ENCODE measurements around the gene HNRNPDL. TPM values are rescaled to one million over a fixed set of nuclear protein-coding genes. Genes with fewer than 3 reads are reported as not detected.

Gene HNRNPDL
- total RNA-seq, 4 donors from 2014 or later, result 93.6 to 124 (median 107) TPM

- intact Hi-C loops (cut with DNase I; ENCODE audit: low total_unique reads), result no loop called here
- 60 to 68% methylated on average over 1 of the region's 1 CpG for WGBS, 2 donors
- no peak overlapping the region for H3K4me3 ChIP-seq (ENCODE audit: low read depth, poor library complexity, severe bottlenecking)
- no peak for DNase-seq (ENCODE audit: low spot score in 2 of 2)
- TF ChIP-seq, protein P1, sequence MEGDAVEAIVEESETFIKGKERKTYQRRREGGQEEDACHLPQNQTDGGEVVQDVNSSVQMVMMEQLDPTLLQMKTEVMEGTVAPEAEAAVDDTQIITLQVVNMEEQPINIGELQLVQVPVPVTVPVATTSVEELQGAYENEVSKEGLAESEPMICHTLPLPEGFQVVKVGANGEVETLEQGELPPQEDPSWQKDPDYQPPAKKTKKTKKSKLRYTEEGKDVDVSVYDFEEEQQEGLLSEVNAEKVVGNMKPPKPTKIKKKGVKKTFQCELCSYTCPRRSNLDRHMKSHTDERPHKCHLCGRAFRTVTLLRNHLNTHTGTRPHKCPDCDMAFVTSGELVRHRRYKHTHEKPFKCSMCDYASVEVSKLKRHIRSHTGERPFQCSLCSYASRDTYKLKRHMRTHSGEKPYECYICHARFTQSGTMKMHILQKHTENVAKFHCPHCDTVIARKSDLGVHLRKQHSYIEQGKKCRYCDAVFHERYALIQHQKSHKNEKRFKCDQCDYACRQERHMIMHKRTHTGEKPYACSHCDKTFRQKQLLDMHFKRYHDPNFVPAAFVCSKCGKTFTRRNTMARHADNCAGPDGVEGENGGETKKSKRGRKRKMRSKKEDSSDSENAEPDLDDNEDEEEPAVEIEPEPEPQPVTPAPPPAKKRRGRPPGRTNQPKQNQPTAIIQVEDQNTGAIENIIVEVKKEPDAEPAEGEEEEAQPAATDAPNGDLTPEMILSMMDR (IDR thresholded peaks at IDR 0.05), result no peak
- TF ChIP-seq POLR2A (IDR thresholded peaks at IDR 0.05), result no peak
These were observed 26.5 kb downstream of the HNRNPDL start for GRCh38 chr4:82403725-82404124.

- 92 to 93% methylated on average over 17 of the region's 17 CpGs for WGBS, 2 donors
- no peak overlapping the region for H3K4me3 ChIP-seq (ENCODE audit: low read depth, poor library complexity, severe bottlenecking)
- no peak for TF ChIP-seq POLR2A (IDR thresholded peaks at IDR 0.05)
- TF ChIP-seq, protein P1 (IDR thresholded peaks at IDR 0.05), result no peak
- no peak for DNase-seq (ENCODE audit: low spot score in 2 of 2)
- intact Hi-C loops (cut with DNase I; ENCODE audit: low total_unique reads), result no loop called here
These were observed 28.0 kb downstream of the HNRNPDL start for GRCh38 chr4:82402196-82402775.

- no peak for TF ChIP-seq POLR2A (IDR thresholded peaks at IDR 0.05)
- TF ChIP-seq, protein P1 (IDR thresholded peaks at IDR 0.05), result no peak
- intact Hi-C loops (cut with DNase I; ENCODE audit: low total_unique reads), result no loop called here
- DNase-seq (ENCODE audit: low spot score in 2 of 2), result no peak
- WGBS, 2 donors, result 83 to 84% methylated on average over 7 of the region's 7 CpGs
- H3K4me3 ChIP-seq (ENCODE audit: low read depth, poor library complexity, severe bottlenecking), result no peak overlapping the region
These were observed 28.7 kb downstream of the HNRNPDL start for GRCh38 chr4:82401600-82401999.

DNA sequence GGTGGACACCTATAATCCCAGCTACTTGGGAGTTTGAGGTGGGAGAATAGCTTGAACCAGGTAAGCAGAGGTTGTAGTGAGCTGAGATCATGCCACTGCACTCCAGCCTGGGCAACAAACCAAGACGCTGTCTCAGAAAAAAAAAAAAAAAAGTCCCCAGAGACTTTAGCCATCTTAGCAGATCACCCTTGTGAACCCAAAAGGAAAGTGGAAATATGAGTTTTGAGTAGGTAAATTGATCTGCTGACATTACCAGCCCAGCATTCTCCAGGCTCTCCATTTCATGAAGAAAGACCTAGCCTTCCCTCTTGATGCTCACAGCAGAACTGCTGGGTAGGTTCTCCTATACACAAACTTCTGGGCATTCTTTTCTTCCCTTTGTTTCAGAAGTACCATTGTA lies 32.0 kb downstream of the HNRNPDL start:
- TF ChIP-seq, protein P1 (IDR thresholded peaks at IDR 0.05), result no peak
- no peak for TF ChIP-seq POLR2A (IDR thresholded peaks at IDR 0.05)
- WGBS, 2 donors, result 67 to 74% methylated on average over 1 of the region's 1 CpG
- no peak overlapping the region for H3K4me3 ChIP-seq (ENCODE audit: low read depth, poor library complexity, severe bottlenecking)
- intact Hi-C loops (cut with DNase I; ENCODE audit: low total_unique reads), result no loop called here
- DNase-seq (ENCODE audit: low spot score in 2 of 2), result no peak

- intact Hi-C loops (cut with DNase I; ENCODE audit: low total_unique reads), result no loop called here
- 87 to 90% methylated on average over 3 of the region's 3 CpGs for WGBS, 2 donors
These were observed 32.7 kb downstream of the HNRNPDL start for GRCh38 chr4:82397527-82397926.

More at GRCh38 chr4:82397527-82397926, 32.7 kb downstream of the HNRNPDL start:
- TF ChIP-seq, protein P1 (IDR thresholded peaks at IDR 0.05), result no peak
- TF ChIP-seq POLR2A (IDR thresholded peaks at IDR 0.05), result no peak
- H3K4me3 ChIP-seq (ENCODE audit: low read depth, poor library complexity, severe bottlenecking), result no peak overlapping the region
- DNase-seq (ENCODE audit: low spot score in 2 of 2), result no peak

Measured in lower leg skin (tissue), 4 donors.